Left cardiac atrium (tissue), 4 donors: ENCODE results near the gene GAS1. TPM values are rescaled to one million over a fixed set of nuclear protein-coding genes. Genes with fewer than 3 reads are reported as not detected.

Experiments
- ATAC-seq, 2 donors: fragments of 200-7000 bp; cut with Tn5 transposase; one replicate each; pipeline ENCODE4 v1.9.1; 2020; ENCODE audit warnings: mild to moderate bottlenecking in 2 of 2, moderate library complexity in 2 of 2
- DNase-seq: peaks from one replicate; pipeline ENCODE4 v3.0.0-alpha.2; 2020
- intact Hi-C, 2 donors: fragments of 100-400 bp; cut with DNase I; formaldehyde crosslinking; loops; one replicate each; pipeline versions ENCODE4 v1.14.1 to v1.15.1; 2022 to 2023
- total RNA-seq, 2 donors: library from RNA; stranded (reverse); fragmentation: NEBNext Ultra II Directional; extraction: Animal tissue kit (Norgen Biotek cat#: 25700); gene quantifications; one replicate each; pipeline ENCODE4 v1.2.1, GENCODE V29; 2021
- donor health status: DM: no; HTN: yes; CAD: no.
- donor health status: DM: no; HTN: yes; CAD: no; lungs with severe emphysema.
- donor health status: DM: yes; HTN: yes; CAD: no.
- donor health status: Dilated cardiomyopathy.

The GAS1 gene
- total RNA-seq, 2 donors from 2014 or later, result 33.5 to 39.3 TPM

DNA sequence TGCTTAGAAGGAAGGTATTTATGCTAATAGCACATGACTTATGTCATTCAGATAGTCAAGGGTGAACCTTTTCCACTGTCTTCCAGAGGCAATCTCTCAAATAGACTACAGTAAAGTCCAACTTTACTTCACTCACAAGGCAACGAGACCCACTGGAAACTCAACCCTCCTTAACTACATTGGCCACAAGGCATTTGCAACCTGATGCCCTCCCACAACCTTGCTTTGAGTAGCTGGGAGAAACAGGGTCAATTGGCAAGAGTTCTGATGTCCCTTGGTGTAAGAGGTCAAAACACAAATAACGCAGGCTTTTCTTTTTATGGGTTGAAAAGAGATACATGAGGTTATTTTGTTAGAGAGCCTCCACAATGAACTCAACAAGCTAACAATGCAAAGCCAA is 6.1 kb downstream of the GAS1 start:
- no peak for ATAC-seq
- no peak for DNase-seq
- intact Hi-C loops, result loop anchor here in 1 of 2 donors (10.0 kb wide), 1 partner anchor 306 kb away; no protein-coding TSS in a partner anchor

DNA sequence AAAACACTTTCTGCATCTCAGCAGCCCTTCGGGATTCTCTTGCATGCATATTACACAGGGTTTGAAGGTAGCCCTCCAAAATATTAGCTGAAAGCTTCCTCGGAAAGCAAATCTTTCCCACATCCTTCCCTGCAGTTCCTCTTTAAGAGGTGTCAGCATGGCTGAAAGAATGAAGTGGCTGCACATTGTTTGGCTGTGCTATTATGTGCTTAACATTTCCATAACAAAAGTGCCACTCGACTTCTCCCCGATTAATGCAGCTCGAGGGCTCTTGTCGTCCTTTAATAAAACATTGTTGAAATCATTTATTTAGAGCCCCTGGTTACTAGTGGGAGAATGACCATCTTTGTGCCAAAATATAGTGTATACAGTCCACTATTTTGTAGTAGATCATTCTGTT is 6.5 kb downstream of the GAS1 start:
- intact Hi-C loops, result loop anchor here in 1 of 2 donors (10.0 kb wide), 1 partner anchor 306 kb away; no protein-coding TSS in a partner anchor
- no peak for ATAC-seq
- no peak for DNase-seq

DNA sequence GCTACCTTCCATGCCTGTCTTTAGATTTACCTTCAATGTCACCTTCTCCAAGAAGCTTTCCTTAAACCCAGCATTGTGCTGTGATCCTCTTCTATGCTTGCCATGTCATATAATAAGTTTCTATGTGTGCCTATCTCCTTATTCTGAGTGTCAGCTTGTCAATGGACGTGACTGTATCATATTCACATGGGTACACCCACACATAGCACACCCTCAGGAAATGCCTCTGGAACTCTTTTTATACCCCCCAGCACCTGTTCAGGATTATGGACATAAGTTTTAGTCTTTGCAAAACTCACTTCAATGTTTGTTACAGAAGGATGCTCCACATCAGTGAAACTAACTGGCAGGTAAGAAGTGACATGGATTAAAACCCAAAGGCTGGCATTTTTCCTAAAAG is 7.4 kb downstream of the GAS1 start:
- DNase-seq (no peak), ATAC-seq (no peak)
- intact Hi-C loops, result loop anchor here in 1 of 2 donors (10.0 kb wide), 1 partner anchor 305 kb away; no protein-coding TSS in a partner anchor

DNA sequence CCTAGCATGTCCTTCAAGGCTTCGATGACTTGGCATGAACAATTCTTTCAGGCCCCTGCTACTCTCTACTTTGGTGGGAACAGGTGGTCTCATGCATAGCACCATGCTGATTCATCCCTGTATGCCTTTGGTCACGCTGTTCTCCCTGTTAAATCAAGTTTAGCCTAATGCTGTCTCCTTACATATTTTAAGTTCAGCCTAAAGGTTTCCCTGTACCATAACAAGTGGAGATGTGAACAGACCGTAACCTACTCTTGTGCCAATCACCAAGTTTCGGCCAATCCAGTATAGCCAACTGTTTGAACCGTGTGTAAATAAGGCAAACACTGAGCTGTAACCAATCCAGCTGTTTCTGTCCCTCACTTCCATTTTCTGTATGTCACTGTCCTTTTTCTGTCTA is 8.0 kb downstream of the GAS1 start:
- ATAC-seq (no peak), DNase-seq (no peak)
- intact Hi-C loops, result no loop called here

DNA sequence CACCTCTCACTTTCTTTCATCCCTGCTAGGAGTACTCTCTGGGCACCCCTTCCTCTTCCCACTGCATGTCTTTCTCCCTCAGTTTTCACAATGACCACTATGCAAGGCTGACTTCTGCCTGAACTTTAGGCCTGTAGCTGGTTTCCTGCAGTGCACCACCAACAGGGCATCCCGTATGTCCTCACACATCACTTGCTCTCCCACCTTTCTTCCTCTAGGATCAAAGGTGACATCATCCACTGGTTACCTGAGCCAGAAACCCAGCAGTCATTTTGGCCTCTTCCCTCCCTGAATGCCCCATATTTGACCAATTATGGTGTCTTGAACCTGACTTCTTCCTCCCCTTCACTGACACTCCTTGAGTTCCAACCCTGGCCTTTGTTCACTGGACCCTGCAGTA is 8.5 kb downstream of the GAS1 start:
- intact Hi-C loops, result no loop called here
- ATAC-seq (no peak), DNase-seq (no peak)

DNA sequence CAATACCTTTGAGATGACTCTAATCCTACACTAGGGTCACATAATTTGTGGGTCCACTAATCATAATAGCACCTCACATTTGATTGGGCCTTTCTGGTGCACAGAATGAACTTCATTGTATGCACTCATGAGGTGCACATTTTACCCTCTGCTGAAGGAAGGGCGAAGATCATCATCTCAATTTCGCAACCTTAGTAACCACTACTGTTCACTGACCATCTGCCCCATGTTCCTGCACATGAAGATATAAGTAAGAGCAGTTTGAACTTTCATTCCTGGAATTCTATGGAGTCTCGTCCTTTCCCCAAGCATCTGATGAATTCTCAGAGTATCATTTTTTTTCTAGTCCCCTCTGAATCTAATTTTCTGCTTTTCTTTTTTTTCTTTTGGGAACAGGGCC is 21.2 kb downstream of the GAS1 start:
- DNase-seq (no peak), ATAC-seq (no peak)
- intact Hi-C loops, result no loop called here

DNA sequence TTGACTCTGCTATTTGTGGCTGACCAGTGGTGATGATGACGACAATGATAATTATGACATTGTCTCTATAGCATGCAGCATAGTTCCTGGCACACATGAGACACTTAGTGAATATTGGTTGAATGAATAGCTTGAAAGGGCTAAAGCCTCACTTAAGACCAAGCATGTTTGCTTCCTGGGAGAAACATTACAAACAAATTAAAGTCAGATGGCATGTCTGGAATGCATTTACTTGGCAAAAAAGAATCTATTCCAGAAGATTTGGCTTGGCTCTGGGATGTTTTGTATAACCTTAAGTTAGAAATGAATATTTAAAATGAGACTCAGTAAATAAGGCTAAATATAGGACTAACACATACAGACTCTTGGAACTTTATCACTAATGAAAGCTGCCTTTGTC is 21.6 kb downstream of the GAS1 start:
- DNase-seq (no peak), ATAC-seq (no peak)
- intact Hi-C loops, result no loop called here

DNA sequence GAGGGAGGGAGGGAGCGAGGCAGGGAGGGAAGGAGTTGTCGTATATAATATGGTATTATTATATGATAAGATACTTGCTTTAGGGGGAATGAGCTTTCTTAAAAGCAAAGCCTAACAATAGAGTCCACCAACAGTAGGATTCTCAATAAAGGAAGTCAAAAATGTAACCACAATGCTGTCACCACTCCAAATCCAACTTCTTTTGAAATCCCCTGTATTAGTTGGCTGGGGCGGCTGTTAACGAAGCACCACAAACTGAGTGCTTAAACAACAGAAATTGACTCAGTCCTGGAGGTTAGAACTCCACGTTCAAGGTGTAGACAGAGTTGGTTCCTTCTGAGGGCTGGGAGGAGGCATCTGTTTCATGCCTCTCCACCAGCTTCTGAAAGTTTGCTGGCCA is 23.1 kb downstream of the GAS1 start:
- intact Hi-C loops, result no loop called here
- no peak for DNase-seq
- ATAC-seq, result no peak

DNA sequence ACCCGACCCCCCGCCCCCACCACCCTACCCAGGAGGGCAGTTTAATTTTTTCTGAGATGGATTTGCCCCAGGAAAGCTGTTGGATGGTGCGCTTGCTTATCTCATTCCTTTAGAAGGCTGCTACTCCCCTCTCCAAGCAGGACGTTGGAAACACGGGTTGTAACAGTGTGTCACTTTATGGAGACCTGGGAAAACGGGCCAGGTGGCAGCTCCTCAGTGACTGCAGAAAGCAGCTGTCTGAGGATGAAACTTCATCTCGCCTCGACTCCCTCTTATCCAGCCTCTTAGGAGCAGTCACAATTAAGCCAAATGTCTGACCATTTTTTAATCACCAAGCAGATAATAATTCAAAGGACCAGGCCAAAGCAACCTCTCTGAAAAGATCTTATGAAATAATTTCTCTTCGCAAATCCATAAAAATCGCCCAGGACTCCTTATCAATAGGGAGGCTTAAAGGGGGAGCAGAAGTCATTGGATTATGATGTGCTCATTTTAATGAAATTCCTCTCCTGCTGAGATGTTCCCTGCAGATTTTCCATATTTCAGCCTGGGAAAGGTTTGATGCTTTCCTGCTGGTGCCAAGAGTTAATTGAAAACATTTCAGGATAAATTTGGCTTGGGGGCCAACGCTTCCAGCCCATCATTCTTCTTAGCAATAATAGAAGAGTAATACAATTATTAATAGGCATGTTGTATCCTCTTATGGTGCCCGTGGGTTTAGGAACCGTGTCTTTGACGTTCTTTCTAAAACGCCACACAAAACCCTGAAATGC is 26.0 kb downstream of the GAS1 start:
- no peak for DNase-seq
- intact Hi-C loops, result no loop called here
- ATAC-seq, result no peak

DNA sequence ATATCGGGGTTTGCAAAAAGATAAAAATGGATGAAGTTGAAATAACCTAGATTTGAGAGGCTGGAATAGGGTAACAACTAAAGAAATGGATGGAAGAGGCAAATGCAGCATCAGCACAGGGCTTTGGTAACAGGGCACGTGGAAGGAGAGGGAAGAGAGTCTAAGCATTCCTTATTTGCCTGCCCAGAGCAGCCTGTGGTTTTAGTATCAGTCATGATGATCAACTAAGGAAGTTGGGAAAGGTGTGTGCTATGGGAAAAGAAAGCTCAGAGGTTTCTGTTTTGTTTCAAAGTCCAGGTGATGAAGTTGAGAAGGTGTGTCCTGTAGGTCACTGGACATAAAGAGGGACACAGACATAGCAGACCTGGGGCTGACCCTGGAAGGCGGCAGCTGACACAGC is 28.8 kb downstream of the GAS1 start:
- no peak for ATAC-seq
- intact Hi-C loops, result no loop called here
- no peak for DNase-seq

DNA sequence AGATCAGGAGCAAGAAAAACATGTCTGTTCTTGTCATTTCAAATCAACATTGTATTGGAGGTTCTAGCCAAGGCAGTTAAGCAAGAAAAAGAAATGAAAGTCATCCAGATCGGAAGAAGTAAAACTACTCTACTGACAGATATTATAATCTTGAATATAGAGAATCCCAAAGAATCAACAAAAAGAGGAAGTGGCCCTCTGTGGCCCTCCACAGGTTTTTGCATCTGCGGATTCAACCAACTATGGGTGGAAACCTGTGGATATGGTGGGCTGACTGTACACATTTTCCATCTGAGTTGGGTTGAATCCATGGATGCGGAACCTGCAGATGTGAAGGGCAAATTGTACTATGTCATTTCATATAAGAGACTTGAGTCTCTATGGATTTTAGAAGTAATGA is 35.1 kb downstream of the GAS1 start:
- no peak for DNase-seq
- no peak for ATAC-seq
- intact Hi-C loops, result no loop called here

DNA sequence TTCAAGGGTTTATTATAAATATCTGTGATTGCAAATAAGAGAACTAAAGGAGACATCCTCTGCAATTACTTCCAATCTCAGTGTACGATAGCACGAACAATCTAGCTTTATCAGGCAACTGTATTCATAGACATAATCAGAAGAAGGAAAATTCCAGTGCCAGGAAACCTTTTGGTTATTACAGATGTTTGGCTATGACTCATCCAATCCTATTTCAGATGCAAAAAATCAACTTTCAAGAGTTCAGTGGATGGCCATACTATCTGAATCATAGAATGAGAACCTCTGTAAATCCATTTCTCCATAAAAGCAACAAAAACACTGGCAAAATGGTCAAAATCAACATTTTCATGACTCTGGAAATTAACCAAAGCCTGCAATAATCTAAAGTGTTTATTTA is 37.9 kb downstream of the GAS1 start:
- DNase-seq, result no peak
- intact Hi-C loops, result no loop called here
- ATAC-seq, result peak in 1 of 2 donors; percentile 67

DNA sequence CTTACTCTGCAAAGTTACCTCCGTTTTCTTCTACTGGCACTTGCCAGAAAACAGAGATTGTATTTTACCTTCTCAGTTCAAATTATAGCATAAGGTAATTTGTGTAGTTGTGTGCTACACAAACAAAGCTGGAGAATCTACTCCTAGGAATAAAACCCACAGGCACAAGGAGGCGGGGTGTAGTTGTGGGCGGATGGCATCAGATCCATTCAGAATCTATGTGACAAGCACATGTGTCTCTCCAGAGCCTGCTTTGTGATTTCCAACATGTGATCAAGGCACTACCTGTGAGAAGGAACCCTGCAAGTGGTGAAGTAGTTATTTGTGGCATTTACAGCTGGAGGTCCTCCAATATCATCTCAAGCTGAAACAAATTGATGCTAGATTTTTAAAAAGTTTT is 39.0 kb downstream of the GAS1 start:
- DNase-seq, result no peak
- ATAC-seq, result no peak
- intact Hi-C loops, result no loop called here

DNA sequence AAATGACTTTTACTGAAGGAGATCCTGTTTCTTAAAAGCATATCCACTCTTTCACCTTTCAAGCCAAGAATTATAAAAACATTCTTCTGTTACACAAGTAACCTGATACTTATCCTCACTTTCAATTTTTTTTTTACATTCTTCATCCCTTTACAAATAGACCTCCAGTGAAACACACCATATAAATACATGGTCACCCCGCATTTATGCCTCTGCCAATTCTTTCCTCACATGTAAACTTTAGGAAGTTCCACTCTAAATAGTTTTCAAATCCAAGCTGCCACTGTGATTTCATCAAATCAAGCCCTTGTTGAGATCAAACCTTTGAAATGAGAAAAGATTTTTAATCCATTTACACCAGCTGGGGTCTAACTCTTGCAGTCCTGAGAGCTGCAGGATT is 40.0 kb downstream of the GAS1 start:
- no peak for ATAC-seq
- intact Hi-C loops, result no loop called here

DNA sequence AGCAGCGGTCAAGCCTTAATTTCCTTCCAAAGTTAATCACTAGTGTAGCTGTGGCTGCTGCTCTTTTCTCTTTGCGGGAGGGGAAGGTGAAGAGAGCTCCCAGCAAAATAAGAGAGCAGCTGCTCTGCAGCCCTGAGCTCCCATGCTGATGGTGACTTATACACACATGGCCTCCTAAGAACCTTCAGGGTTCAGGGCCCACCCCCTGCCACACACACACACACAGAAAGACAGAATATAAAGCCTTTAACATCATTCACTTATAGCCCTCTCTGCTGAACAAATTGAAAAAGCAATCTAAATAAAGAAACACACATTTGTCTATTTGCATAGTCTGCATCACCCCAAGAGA is 43.6 kb downstream of the GAS1 start:
- intact Hi-C loops, result no loop called here
- DNase-seq (no peak), ATAC-seq (no peak)

More for the DNA sequence above, 40.0 kb downstream of the GAS1 start:
- DNase-seq, result no peak

DNA sequence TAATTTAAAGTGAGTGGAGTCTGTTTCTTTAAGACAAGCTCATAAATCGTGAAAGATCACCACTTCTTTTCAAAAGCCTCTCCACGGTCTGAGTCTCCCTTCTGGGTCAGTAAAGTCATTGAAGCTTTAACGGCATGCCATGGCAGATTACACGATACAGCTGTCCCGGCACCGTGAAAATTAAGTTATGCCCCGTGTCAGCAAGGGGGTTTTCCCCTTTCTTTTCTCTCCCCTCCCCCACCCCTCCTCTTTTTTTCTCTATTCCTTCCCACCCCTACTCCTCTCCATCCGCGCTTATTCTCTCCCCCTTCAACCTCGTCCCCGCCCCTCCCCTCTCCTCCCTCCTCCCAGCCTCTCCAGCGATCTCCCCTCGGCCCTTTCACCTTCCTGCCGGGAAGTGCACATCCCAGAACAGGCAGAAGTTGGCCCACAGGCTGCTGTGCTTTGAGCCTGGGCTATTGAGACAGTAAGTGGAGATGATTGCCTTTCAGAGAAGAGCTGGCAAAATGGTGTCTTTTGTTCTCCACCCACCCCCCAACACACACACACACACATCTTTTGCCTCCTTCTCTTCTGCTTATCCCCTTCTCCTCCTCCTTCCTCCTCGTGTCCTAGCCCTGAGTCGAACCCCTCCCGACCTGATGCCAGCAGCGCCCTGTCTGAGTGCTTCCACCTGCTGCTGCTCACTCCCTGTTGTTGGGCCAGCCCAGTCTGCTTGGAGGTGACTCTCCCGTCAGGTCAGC is 44.1 kb downstream of the GAS1 start:
- intact Hi-C loops, result no loop called here
- DNase-seq (no peak), ATAC-seq (peak in 1 of 2 donors; percentile 31)

DNA sequence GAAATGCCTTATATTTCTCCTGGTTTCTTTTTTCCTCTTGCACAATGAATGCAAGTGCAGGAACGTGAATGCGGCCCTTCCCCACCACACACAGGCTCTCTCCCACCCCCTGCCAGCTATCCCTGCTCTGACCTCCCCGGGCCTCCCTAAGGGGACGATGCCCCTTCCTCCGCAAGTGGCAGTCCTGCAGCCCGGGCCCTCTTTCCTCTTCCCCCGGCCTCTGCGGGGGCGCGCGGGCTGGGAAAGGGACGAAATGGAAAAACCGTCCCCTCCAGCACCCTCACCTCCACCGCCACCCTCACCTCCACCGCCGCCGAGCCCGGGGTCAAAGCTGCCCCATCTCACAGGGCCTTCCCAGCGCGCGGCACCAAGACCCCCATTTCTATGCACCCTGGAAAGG is 44.7 kb downstream of the GAS1 start:
- no peak for DNase-seq
- ATAC-seq, result peak in 1 of 2 donors; percentile 16
- intact Hi-C loops, result no loop called here

DNA sequence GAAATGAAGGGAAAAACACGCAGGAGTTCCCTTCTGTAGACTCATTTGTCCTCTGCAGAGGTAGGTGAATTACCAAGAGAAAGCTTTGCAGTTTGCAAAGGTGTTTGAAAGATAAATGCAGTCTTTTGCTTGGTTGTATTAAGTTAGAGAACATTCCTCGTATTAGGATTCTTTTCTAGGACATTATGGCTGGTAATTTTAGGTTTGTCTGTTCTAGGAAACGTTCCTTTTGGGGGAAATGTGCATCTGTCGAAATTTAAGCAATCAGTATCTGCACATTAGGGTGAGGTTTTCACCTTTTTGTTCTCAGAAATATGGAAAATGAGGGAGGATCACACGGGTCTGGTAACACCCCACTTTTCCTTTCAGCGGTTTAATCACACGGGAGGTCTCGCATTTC is 45.1 kb downstream of the GAS1 start:
- intact Hi-C loops, result no loop called here
- ATAC-seq (no peak), DNase-seq (no peak)

DNA sequence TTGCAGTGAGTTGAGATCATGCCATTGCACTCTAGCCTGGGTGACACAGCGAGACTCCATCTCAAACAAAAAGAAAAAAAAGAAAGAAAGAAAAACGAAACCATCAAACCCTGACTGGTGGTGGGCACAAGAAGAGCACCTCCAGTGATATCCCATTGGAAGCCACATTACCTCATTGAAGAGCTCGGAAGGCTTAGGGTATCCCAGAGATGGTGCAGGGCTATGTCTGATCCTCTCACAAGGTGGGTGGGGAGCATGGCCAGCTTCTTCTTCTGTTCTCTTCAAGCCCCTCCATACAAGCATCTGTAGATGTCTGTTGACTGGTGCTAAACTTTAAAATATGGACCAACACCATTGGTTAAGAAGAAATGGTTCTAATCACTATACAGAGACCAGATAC is 45.8 kb downstream of the GAS1 start:
- no peak for DNase-seq
- intact Hi-C loops, result no loop called here
- ATAC-seq, result no peak
